ENCODE results near the gene DENND2A.
A peak's percentile ranks its signal among the peaks of the same experiment; 100 is the strongest.

DENND2A gene

GRCh38 chr7:140673063-140673773, 32.6 kb upstream of the DENND2A start:
- H3K79me2 ChIP-seq (ENCODE audit: insufficient read depth, low read length) = no peaks in the 10 kb centered on the region
- TF ChIP-seq CTCF (IDR thresholded peaks at IDR 0.05; ENCODE audit: low read length) (no peak; the same call in 1 of the 2 replicates), EZH2 (IDR thresholded peaks at IDR 0.05; ENCODE audit: borderline replicate concordance, low read length) (no peak)
- H2AFZ ChIP-seq (ENCODE audit: low read length) = no peak overlapping the region
- H3K9ac ChIP-seq (ENCODE audit: low read length) = peak overlapping the region; percentile 89
- peak overlapping the region; percentile 76 for H3K4me3 ChIP-seq (ENCODE audit: low read depth, low read length, poor library complexity, severe bottlenecking)
- H4K20me1 ChIP-seq (ENCODE audit: insufficient read depth, low read length) = no peaks in the 10 kb centered on the region
- no peaks in the 10 kb centered on the region for H3K9me3 ChIP-seq (ENCODE audit: low read length)
- H3K27ac ChIP-seq (ENCODE audit: low read depth, low read length, poor library complexity, severe bottlenecking) = peak overlapping the region; percentile 93
- H3K4me1 ChIP-seq (ENCODE audit: insufficient read depth, low read length, severe bottlenecking) = peaks cover 56% of the 10 kb centered on the region
- peaks cover 23% of the 10 kb centered on the region; the same call in 1 of the 2 replicates for H3F3A ChIP-seq (ENCODE audit: insufficient read depth, low read length)
- no peaks in the 10 kb centered on the region for H3K9me2 ChIP-seq (ENCODE audit: low read depth, low read length)
- peaks cover 8% of the 10 kb centered on the region; the same call in 1 of the 2 replicates for H3K36me3 ChIP-seq (ENCODE audit: insufficient read depth, low read length)
- H3K4me2 ChIP-seq (ENCODE audit: low read length) = peak overlapping the region; percentile 90
- H3K27me3 ChIP-seq (ENCODE audit: insufficient read depth, low read length) = no peaks in the 10 kb centered on the region

GRCh38 chr7:140672382-140673062, 31.9 kb upstream of the DENND2A start, which contains the start of gene ADCK2:
ADCK2 (plus strand) TSS chr7:140672945; CDS start chr7:140673331, 386 bp downstream.
- no peaks in the 10 kb centered on the region for H3K9me2 ChIP-seq (ENCODE audit: low read depth, low read length)
- H3K4me2 ChIP-seq (ENCODE audit: low read length) = peak within 1 kb of the TSS; percentile 90
- H3K9me3 ChIP-seq (ENCODE audit: low read length) = no peaks in the 10 kb centered on the region
- no peaks in the 10 kb centered on the region for H3K27me3 ChIP-seq (ENCODE audit: insufficient read depth, low read length)
- no peak for TF ChIP-seq EZH2 (IDR thresholded peaks at IDR 0.05; ENCODE audit: borderline replicate concordance, low read length)
- no peak; the same call in 1 of the 2 replicates for TF ChIP-seq CTCF (IDR thresholded peaks at IDR 0.05; ENCODE audit: low read length)
- peaks cover 52% of the 10 kb centered on the region for H3K4me1 ChIP-seq (ENCODE audit: insufficient read depth, low read length, severe bottlenecking)
- peaks cover 23% of the 10 kb centered on the region; the same call in 1 of the 2 replicates for H3F3A ChIP-seq (ENCODE audit: insufficient read depth, low read length)
- peak within 1 kb of the TSS; percentile 93 for H3K27ac ChIP-seq (ENCODE audit: low read depth, low read length, poor library complexity, severe bottlenecking)
- H3K36me3 ChIP-seq (ENCODE audit: insufficient read depth, low read length) = peaks cover under 1% of the 10 kb centered on the region; the same call in 1 of the 2 replicates
- peak within 1 kb of the TSS; percentile 76 for H3K4me3 ChIP-seq (ENCODE audit: low read depth, low read length, poor library complexity, severe bottlenecking)
- no peaks in the 10 kb centered on the region for H3K79me2 ChIP-seq (ENCODE audit: insufficient read depth, low read length)
- peak within 1 kb of the TSS; percentile 71; the same call in 1 of the 2 replicates for H2AFZ ChIP-seq (ENCODE audit: low read length)
- H3K9ac ChIP-seq (ENCODE audit: low read length) = peak within 1 kb of the TSS; percentile 89
- H4K20me1 ChIP-seq (ENCODE audit: insufficient read depth, low read length) = no peaks in the 10 kb centered on the region

GRCh38 chr7:140671966-140672365, 31.4 kb upstream of the DENND2A start:
- Histone ChIP-seq H3K4me1 (ENCODE audit: insufficient read depth, low read length, severe bottlenecking) (peaks cover 46% of the 10 kb centered on the region), H3K9me2 (ENCODE audit: low read depth, low read length) (no peaks in the 10 kb centered on the region), H3K9me3 (ENCODE audit: low read length) (no peaks in the 10 kb centered on the region), H3K27ac (ENCODE audit: low read depth, low read length, poor library complexity, severe bottlenecking) (peak overlapping the region; percentile 8), H3K4me2 (ENCODE audit: low read length) (peak overlapping the region; percentile 60), H3K27me3 (ENCODE audit: insufficient read depth, low read length) (no peaks in the 10 kb centered on the region), H3K36me3 (ENCODE audit: insufficient read depth, low read length) (no peaks in the 10 kb centered on the region), H3F3A (ENCODE audit: insufficient read depth, low read length) (peaks cover 23% of the 10 kb centered on the region; the same call in 1 of the 2 replicates), H3K9ac (ENCODE audit: low read length) (peak overlapping the region; percentile 57; the same call in 1 of the 2 replicates), H3K4me3 (ENCODE audit: low read depth, low read length, poor library complexity, severe bottlenecking) (peak overlapping the region; percentile 76), H4K20me1 (ENCODE audit: insufficient read depth, low read length) (no peaks in the 10 kb centered on the region), H3K79me2 (ENCODE audit: insufficient read depth, low read length) (no peaks in the 10 kb centered on the region), H2AFZ (ENCODE audit: low read length) (peak overlapping the region; percentile 71; the same call in 1 of the 2 replicates)
- no peak for TF ChIP-seq CTCF (IDR thresholded peaks at IDR 0.05; ENCODE audit: low read length)

Data from OCI-LY1 (cell line).